IMR-90 (cell line): ENCODE data around the gene FBXL16. TPM values are rescaled to one million over a fixed set of nuclear protein-coding genes. Genes with fewer than 3 reads are reported as not detected.

Source experiments
- ATAC-seq: fragments of 200-7000 bp; cut with Tn5 transposase; 2 replicates; pipeline ENCODE4 v1.9.1; 2020; ENCODE audit warnings: low read depth, mild to moderate bottlenecking, moderate library complexity
- BruUV-seq: library from RNA; stranded (reverse); fragments of 400-500 nt; replicated peaks from 2 replicates; lab custom pipeline; 2021; lab: Mats Ljungman, UMichigan
- CTCF ChIA-PET: fragments of 300-600 bp; formaldehyde crosslinking; extraction: SDS; loops from one replicate; lab custom pipeline; 2021; ENCODE audit warnings: antibody characterized with exemption; lab: Yijun Ruan, JAX
- POLR2A ChIA-PET: fragments of 300-600 bp; sonication (Branson Sonifier 250); formaldehyde crosslinking; loops from one replicate; lab custom pipeline; 2022; ENCODE audit warnings: antibody characterized with exemption; ENCODE audit not compliant: unreplicated experiment; lab: Charles Lee
- DNase-seq: peaks from one replicate; pipeline ENCODE4 v3.0.0; 2013
- H2AFZ ChIP-seq: replicated peaks from 2 replicates; pipeline ENCODE3; 2013; ENCODE audit warnings: low read length, mild to moderate bottlenecking; ENCODE audit not compliant: poor library complexity
- H2AK5ac ChIP-seq: 2 replicates; pipeline ENCODE4 v1.6.1; 2013; ENCODE audit warnings: low read depth, low read length, inconsistent platforms
- H2AK9ac ChIP-seq: replicated peaks from 2 replicates; pipeline ENCODE3; 2013; ENCODE audit warnings: mild to moderate bottlenecking, low read depth, low read length, moderate library complexity; ENCODE audit not compliant: poor library complexity
- H2BK120ac ChIP-seq: 2 replicates; pipeline ENCODE4 v1.6.1; 2013; ENCODE audit warnings: low read depth, low read length, inconsistent platforms
- H2BK15ac ChIP-seq: 3 replicates; pipeline ENCODE4 v1.6.1; 2013; ENCODE audit warnings: low read depth, low read length, inconsistent platforms
- H2BK20ac ChIP-seq: 2 replicates; pipeline ENCODE4 v1.6.1; 2013; ENCODE audit warnings: low read depth, mild to moderate bottlenecking, inconsistent platforms, low read length, moderate library complexity
- H2BK5ac ChIP-seq: 2 replicates; pipeline ENCODE4 v1.6.1; 2013; ENCODE audit warnings: mild to moderate bottlenecking, low read depth, low read length, inconsistent platforms; ENCODE audit not compliant: poor library complexity, severe bottlenecking
- H3K14ac ChIP-seq: replicated peaks from 2 replicates; pipeline ENCODE4 v1.6.1; 2013; ENCODE audit warnings: low read depth, low read length, inconsistent platforms
- H3K18ac ChIP-seq: 2 replicates; pipeline ENCODE4 v1.6.1; 2013; ENCODE audit warnings: low read depth, low read length, control low read depth
- H3K23ac ChIP-seq: 2 replicates; pipeline ENCODE4 v1.6.1; 2013; ENCODE audit warnings: low read depth, low read length, inconsistent platforms
- H3K27ac ChIP-seq: 2 replicates; pipeline ENCODE4 v1.5.1; 2013; ENCODE audit warnings: mild to moderate bottlenecking, control low read depth, low read length; ENCODE audit not compliant: insufficient read depth
- H3K27me3 ChIP-seq: 2 replicates; pipeline ENCODE4 v1.6.1; 2013; ENCODE audit warnings: low read length; ENCODE audit not compliant: control insufficient read depth, insufficient read depth
- H3K36me3 ChIP-seq: 2 replicates; pipeline ENCODE4 v1.6.1; 2013; ENCODE audit warnings: low read length, mixed read lengths; ENCODE audit not compliant: control insufficient read depth, insufficient read depth
- H3K4ac ChIP-seq: 2 replicates; pipeline ENCODE4 v1.6.1; 2013; ENCODE audit warnings: low read depth, low read length, inconsistent platforms
- H3K4me1 ChIP-seq: 2 replicates; pipeline ENCODE4 v1.6.1; 2013; ENCODE audit warnings: low read length, mixed read lengths; ENCODE audit not compliant: control insufficient read depth, insufficient read depth
- H3K4me2 ChIP-seq: 2 replicates; pipeline ENCODE4 v1.6.1; 2013; ENCODE audit warnings: low read depth, mild to moderate bottlenecking, control low read depth, low read length, moderate library complexity
- H3K4me3 ChIP-seq: 2 replicates; pipeline ENCODE4 v1.5.1; 2013; ENCODE audit warnings: low read depth, mild to moderate bottlenecking, control low read depth, low read length, moderate library complexity; ENCODE audit not compliant: insufficient read depth
- H3K56ac ChIP-seq: 2 replicates; pipeline ENCODE4 v1.6.1; 2013; ENCODE audit warnings: low read length, inconsistent platforms; ENCODE audit not compliant: insufficient read depth; ENCODE audit errors: extremely low read depth
- H3K79me1 ChIP-seq, 2 experiments: 2 replicates each; pipeline ENCODE4 v1.6.1; 2013; ENCODE audit warnings: low read length in 2 of 2, inconsistent platforms in 1 of 2, low read depth in 1 of 2
- H3K9ac ChIP-seq: 2 replicates; pipeline ENCODE4 v1.6.1; 2013; ENCODE audit warnings: low read depth, low read length, control low read depth
- H3K9me1 ChIP-seq: 2 replicates; pipeline ENCODE4 v1.6.1; 2013; ENCODE audit warnings: low read length, inconsistent platforms; ENCODE audit not compliant: insufficient read depth
- H3K9me3 ChIP-seq: 2 replicates; pipeline ENCODE4 v1.6.1; 2013; ENCODE audit warnings: low read length; ENCODE audit not compliant: control insufficient read depth, insufficient read depth
- H4K20me1 ChIP-seq: 2 replicates; pipeline ENCODE4 v1.6.1; 2013; ENCODE audit warnings: low read length, inconsistent platforms; ENCODE audit not compliant: insufficient read depth
- H4K5ac ChIP-seq: 2 replicates; pipeline ENCODE4 v1.6.1; 2013; ENCODE audit warnings: mild to moderate bottlenecking, low read depth, low read length, control low read depth
- H4K8ac ChIP-seq, 2 experiments: 2 replicates each; pipeline ENCODE4 v1.6.1; 2013; ENCODE audit warnings: low read depth in 2 of 2, low read length in 2 of 2, control low read depth in 1 of 2, inconsistent platforms in 1 of 2
- H4K91ac ChIP-seq: 2 replicates; pipeline ENCODE4 v1.6.1; 2013; ENCODE audit warnings: low read depth, low read length, inconsistent platforms; ENCODE audit not compliant: insufficient read depth
- BHLHE40 ChIP-seq: fragments of 150-350 bp; IDR thresholded peaks from 2 replicates; pipeline ENCODE4 v1.6.1; 2016; ENCODE audit warnings: mild to moderate bottlenecking, low read depth, low read length
- CEBPB ChIP-seq: IDR thresholded peaks from 2 replicates; pipeline ENCODE4 v1.6.1; 2012; ENCODE audit warnings: low read depth, low read length, improper control_type of control experiment
- CHD1 ChIP-seq: IDR thresholded peaks from 2 replicates; pipeline ENCODE4 v1.6.1; 2012; ENCODE audit warnings: low read depth, low read length, improper control_type of control experiment
- MAZ ChIP-seq: IDR thresholded peaks from 2 replicates; pipeline ENCODE4 v1.6.1; 2012; ENCODE audit warnings: low read depth, mild to moderate bottlenecking, low read length, improper control_type of control experiment, moderate library complexity, borderline replicate concordance
- MXI1 ChIP-seq: IDR thresholded peaks from 2 replicates; pipeline ENCODE4 v1.6.1; 2012; ENCODE audit warnings: low read depth, mild to moderate bottlenecking, low read length, moderate library complexity, borderline replicate concordance
- NFE2L2 ChIP-seq: fragments of 150-350 bp; IDR thresholded peaks from 2 replicates; pipeline ENCODE4 v1.6.1; 2016; ENCODE audit warnings: low read depth, mild to moderate bottlenecking, low read length
- RCOR1 ChIP-seq: IDR thresholded peaks from 2 replicates; pipeline ENCODE4 v1.6.1; 2012; ENCODE audit warnings: mild to moderate bottlenecking, low read length, improper control_type of control experiment; ENCODE audit not compliant: insufficient replicate concordance
- RFX5 ChIP-seq: IDR thresholded peaks from 2 replicates; pipeline ENCODE4 v1.8.0; 2012; ENCODE audit warnings: low read depth, mild to moderate bottlenecking, low read length, moderate library complexity
- SMC3 ChIP-seq: fragments of 150-350 bp; IDR thresholded peaks from 2 replicates; pipeline ENCODE4 v1.6.1; 2016; ENCODE audit warnings: low read depth, mild to moderate bottlenecking, antibody characterized with exemption, low read length, moderate library complexity
- USF2 ChIP-seq: fragments of 150-350 bp; IDR thresholded peaks from 2 replicates; pipeline ENCODE4 v1.6.1; 2017; ENCODE audit warnings: mild to moderate bottlenecking, antibody characterized with exemption, low read length, low read depth
- WGBS, 2 experiments: methylation state at CpG; one replicate each; pipeline versions ENCODE4 v1.1.5 to v1.1.7; 2013; ENCODE audit warnings: missing lambda C conversion rate in 2 of 2; ENCODE audit not compliant: insufficient read length in 1 of 2; ENCODE audit errors: extremely low coverage in 2 of 2; 5-methylcytosine and 5-hydroxymethylcytosine counted together
- dilution Hi-C: fragments of 300-500 bp; cut with HindIII; formaldehyde crosslinking; loops from one replicate; pipeline ENCODE4 v1.14.3; 2018; ENCODE audit warnings: low sequenced_read_pairs; ENCODE audit not compliant: unreplicated experiment
- in situ Hi-C: fragments of 300-500 bp; cut with MboI; formaldehyde crosslinking; loops from 3 replicates; pipeline ENCODE4 v1.14.3; 2019; ENCODE audit warnings: low sequenced_read_pairs, inconsistent platforms, mixed read lengths
- intact Hi-C: fragments of 100-400 bp; cut with micrococcal nuclease; formaldehyde crosslinking; loops from 2 replicates; pipeline ENCODE4 v1.10.0; 2022
- polyA plus RNA-seq, 3 experiments: library from polyadenylated mRNA; depleted of rRNA; stranded (reverse); fragments of >200 nt; gene quantifications; 2 replicates each; pipeline ENCODE4 v1.2.3, GENCODE V29; 2012; ENCODE audit warnings: low replicate concordance in 1 of 3
- total RNA-seq: library from RNA; depleted of rRNA; stranded (reverse); fragments of >200 nt; gene quantifications from 2 replicates; pipeline ENCODE4 v1.2.3, GENCODE V29; 2012
- TF ChIP-seq, protein P1 (sequence below): conservative IDR thresholded peaks from 2 replicates; pipeline ENCODE4 v1.5.1; 2012; ENCODE audit warnings: mild to moderate bottlenecking, low read depth, low read length, improper control_type of control experiment

FBXL16 gene
- total and polyA plus RNA-seq, 2 of the 4 experiments (the other 2 are of a cell fraction) = 0.18 to 2.2 TPM

DNA sequence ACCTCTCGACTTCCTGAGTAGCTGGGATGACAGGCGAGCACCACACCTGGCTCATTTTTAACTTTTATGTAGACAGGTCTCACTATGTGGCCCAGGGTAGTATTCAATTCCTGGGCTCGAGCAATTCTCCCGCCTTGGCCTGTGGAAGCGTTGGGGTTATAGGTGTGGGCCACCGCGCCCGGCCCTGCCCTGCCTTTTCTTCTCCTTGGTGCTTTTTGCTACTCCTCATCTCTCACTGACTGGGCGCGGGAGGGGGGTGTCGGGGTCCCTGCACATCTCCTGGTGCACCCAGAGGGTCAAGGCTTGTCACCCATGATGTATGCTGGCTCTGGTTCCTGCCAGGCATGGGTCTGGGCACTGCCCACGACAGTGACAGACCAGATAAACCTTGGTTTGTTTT lies 61.0 kb downstream of the FBXL16 start:
- in situ Hi-C loops = loop anchor here (10.0 kb wide), 1 partner anchor 250 kb away; the partner anchor contains the start of gene NME4
- H3K9me3 ChIP-seq = no peaks in the 10 kb centered on the region
- no peak overlapping the region for H3K27ac ChIP-seq
- H3K14ac ChIP-seq = no peak overlapping the region
- H3K79me1 ChIP-seq = peaks cover 9 to 54% of the 10 kb centered on the region in 2 experiments; a peak in 3 of 4 replicates
- no peaks in the 10 kb centered on the region; the same call in 1 of the 2 replicates for H4K20me1 ChIP-seq
- no peak overlapping the region for H4K91ac ChIP-seq
- no peak overlapping the region for H2BK5ac ChIP-seq
- no peak overlapping the region for H4K5ac ChIP-seq
- H3K27me3 ChIP-seq = no peaks in the 10 kb centered on the region
- POLR2A ChIA-PET = interaction anchor here (1.2 kb wide), 1 partner anchor 52 kb away, joined by 20 read pairs; no protein-coding TSS in a partner anchor
- peaks cover 16% of the 10 kb centered on the region for H3K4me1 ChIP-seq
- TF ChIP-seq MXI1 (no peak), CHD1 (no peak), MAZ (no peak), RCOR1 (no peak), CEBPB (no peak), NFE2L2 (no peak), RFX5 (no peak), SMC3 (no peak), BHLHE40 (no peak), USF2 (no peak)
- TF ChIP-seq, protein P1, sequence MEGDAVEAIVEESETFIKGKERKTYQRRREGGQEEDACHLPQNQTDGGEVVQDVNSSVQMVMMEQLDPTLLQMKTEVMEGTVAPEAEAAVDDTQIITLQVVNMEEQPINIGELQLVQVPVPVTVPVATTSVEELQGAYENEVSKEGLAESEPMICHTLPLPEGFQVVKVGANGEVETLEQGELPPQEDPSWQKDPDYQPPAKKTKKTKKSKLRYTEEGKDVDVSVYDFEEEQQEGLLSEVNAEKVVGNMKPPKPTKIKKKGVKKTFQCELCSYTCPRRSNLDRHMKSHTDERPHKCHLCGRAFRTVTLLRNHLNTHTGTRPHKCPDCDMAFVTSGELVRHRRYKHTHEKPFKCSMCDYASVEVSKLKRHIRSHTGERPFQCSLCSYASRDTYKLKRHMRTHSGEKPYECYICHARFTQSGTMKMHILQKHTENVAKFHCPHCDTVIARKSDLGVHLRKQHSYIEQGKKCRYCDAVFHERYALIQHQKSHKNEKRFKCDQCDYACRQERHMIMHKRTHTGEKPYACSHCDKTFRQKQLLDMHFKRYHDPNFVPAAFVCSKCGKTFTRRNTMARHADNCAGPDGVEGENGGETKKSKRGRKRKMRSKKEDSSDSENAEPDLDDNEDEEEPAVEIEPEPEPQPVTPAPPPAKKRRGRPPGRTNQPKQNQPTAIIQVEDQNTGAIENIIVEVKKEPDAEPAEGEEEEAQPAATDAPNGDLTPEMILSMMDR = no peak
- DNase-seq = no peak
- no TSS peak for BruUV-seq
- H2BK15ac ChIP-seq = no peak overlapping the region
- no peak overlapping the region for H3K4ac ChIP-seq
- H2AK9ac ChIP-seq = no peak overlapping the region
- no peak overlapping the region for H2BK20ac ChIP-seq
- H3K4me2 ChIP-seq = no peak overlapping the region
- WGBS, 2 experiments = no CpG with 5 or more reads among the region's 12 CpGs
- no peak overlapping the region for H2BK120ac ChIP-seq
- no peak overlapping the region for H3K4me3 ChIP-seq
- H3K18ac ChIP-seq = no peak overlapping the region
- dilution Hi-C loops = no loop called here
- CTCF ChIA-PET = no interaction called here
- intact Hi-C loops = no loop called here
- no peak overlapping the region for H3K23ac ChIP-seq
- peaks cover 8% of the 10 kb centered on the region; the same call in 1 of the 2 replicates for H3K9me1 ChIP-seq
- H3K56ac ChIP-seq = no peak overlapping the region
- H2AK5ac ChIP-seq = no peak overlapping the region
- H3K36me3 ChIP-seq = no peaks in the 10 kb centered on the region
- no peak overlapping the region for H3K9ac ChIP-seq
- H4K8ac ChIP-seq = no peak overlapping the region
- no peak overlapping the region for H2AFZ ChIP-seq
- ATAC-seq = no peak
